Esophagus muscularis mucosa (tissue), 4 donors: ENCODE data around the gene CCDC63.

Source experiments
- CTCF ChIP-seq, 3 experiments: fragments of 200-600 bp in 2 of 3; fragments of 450-650 bp in 1 of 3; sonication (generic) in 2 of 3; IDR thresholded peaks; one replicate each; pipeline ENCODE4 v1.5.1; 2017 to 2019; ENCODE audit warnings: antibody characterized with exemption in 3 of 3, mild to moderate bottlenecking in 2 of 3, moderate library complexity in 1 of 3
- EP300 ChIP-seq: sonication (generic); formaldehyde crosslinking; IDR thresholded peaks from one replicate; pipeline ENCODE4 v1.6.1; 2017; ENCODE audit warnings: antibody characterized with exemption
- POLR2A ChIP-seq: fragments of 450-650 bp; IDR thresholded peaks from one replicate; pipeline ENCODE4 v1.6.1; 2017; ENCODE audit warnings: antibody characterized with exemption, moderate library complexity, mild to moderate bottlenecking, low read depth
- POLR2AphosphoS5 ChIP-seq, 2 donors: sonication (generic); formaldehyde crosslinking; IDR thresholded peaks; one replicate each; pipeline ENCODE4 v1.6.1; 2017; ENCODE audit warnings: antibody characterized with exemption in 2 of 2

GRCh38 chr12:110857528-110857927 lies 10.7 kb downstream of the CCDC63 start:
- TF ChIP-seq POLR2AphosphoS5 (IDR thresholded peaks at IDR 0.05) (no peak), CTCF (IDR thresholded peaks at IDR 0.05) (no peak), POLR2A (no peak), EP300 (no peak)
